DOHH2 (cell line): Measurements from ENCODE around the gene KIF16B.
"Not testable (repeated sequence)": the region's sequence is repeated elsewhere in the genome, so short reads cannot be mapped to it uniquely, and the experiment has no call there.

Experiments used
- H3F3A ChIP-seq: fragments of 200-600 bp; sonication (generic), shearing (Covaris generic); 2 replicates; pipeline ENCODE4 v1.6.0; 2016; ENCODE audit warnings: antibody characterized with exemption, mild to moderate bottlenecking; ENCODE audit not compliant: control insufficient read depth, insufficient read depth
- H3K27ac ChIP-seq: fragments of 200-600 bp; sonication (generic); 2 replicates; pipeline ENCODE4 v1.5.1; 2014; ENCODE audit warnings: low read depth, mild to moderate bottlenecking, low read length, moderate library complexity
- H3K27me3 ChIP-seq: fragments of 200-600 bp; sonication (generic); 2 replicates; pipeline ENCODE4 v1.6.1; 2014; ENCODE audit warnings: mild to moderate bottlenecking, low read length, mixed read lengths; ENCODE audit not compliant: control insufficient read depth
- H3K36me3 ChIP-seq: fragments of 200-600 bp; sonication (generic); 2 replicates; pipeline ENCODE4 v1.6.1; 2014; ENCODE audit warnings: mild to moderate bottlenecking, low read length, moderate library complexity, mixed read lengths; ENCODE audit not compliant: control insufficient read depth
- H3K4me1 ChIP-seq: fragments of 200-600 bp; sonication (generic); 2 replicates; pipeline ENCODE4 v1.6.1; 2014; ENCODE audit warnings: mild to moderate bottlenecking, low read length, mixed read lengths; ENCODE audit not compliant: control insufficient read depth
- H3K4me2 ChIP-seq: fragments of 200-600 bp; sonication (generic); 2 replicates; pipeline ENCODE4 v1.6.0; 2014; ENCODE audit warnings: mild to moderate bottlenecking, low read length, moderate library complexity
- H3K4me3 ChIP-seq: fragments of 200-600 bp; sonication (generic); 2 replicates; pipeline ENCODE4 v1.5.1; 2014; ENCODE audit warnings: mild to moderate bottlenecking, low read length, mixed read lengths
- H3K79me2 ChIP-seq: fragments of 200-600 bp; sonication (generic); 2 replicates; pipeline ENCODE4 v1.6.1; 2014; ENCODE audit warnings: mild to moderate bottlenecking, low read length, mixed read lengths; ENCODE audit not compliant: control insufficient read depth
- H3K9me2 ChIP-seq: fragments of 200-600 bp; sonication (generic); replicated peaks from 2 replicates; pipeline ENCODE4 v1.6.1; 2014; ENCODE audit warnings: mild to moderate bottlenecking, low read length, mixed read lengths; ENCODE audit not compliant: control insufficient read depth
- H3K9me3 ChIP-seq: fragments of 200-600 bp; sonication (generic); 2 replicates; pipeline ENCODE4 v1.6.1; 2014; ENCODE audit warnings: antibody characterized with exemption, low read length, mixed read lengths; ENCODE audit not compliant: control insufficient read depth, insufficient read depth
- H4K20me1 ChIP-seq: fragments of 200-600 bp; sonication (generic); 2 replicates; pipeline ENCODE4 v1.6.0; 2014; ENCODE audit warnings: low read depth, mild to moderate bottlenecking, antibody characterized with exemption, low read length, moderate library complexity; ENCODE audit not compliant: control insufficient read depth, insufficient read depth
- CTCF ChIP-seq: fragments of 200-600 bp; sonication (generic); IDR thresholded peaks from one replicate; pipeline ENCODE4 v1.5.1; 2014; ENCODE audit warnings: antibody characterized with exemption, mild to moderate bottlenecking, low read depth, low read length; ENCODE audit not compliant: poor library complexity, severe bottlenecking
- EZH2phosphoT487 ChIP-seq: fragments of 200-600 bp; sonication (generic); IDR thresholded peaks from 2 replicates; pipeline ENCODE4 v1.6.1; 2017; ENCODE audit warnings: borderline replicate concordance, mild to moderate bottlenecking, antibody characterized with exemption, low read length, moderate library complexity, mixed read lengths

KIF16B gene

GRCh38 chr20:16260911-16261310 is 312.3 kb downstream of the KIF16B start:
- H3K79me2 ChIP-seq = no peaks in the 10 kb centered on the region
- TF ChIP-seq CTCF (no peak), EZH2phosphoT487 (no peak)
- 0 out of 2 replicates have a peak, but pooled peaks cover 3% of the 10 kb centered on the region for H3K4me1 ChIP-seq
- no peaks in the 10 kb centered on the region for H3K36me3 ChIP-seq
- H4K20me1 ChIP-seq = no peaks in the 10 kb centered on the region
- H3K27ac ChIP-seq = no peak overlapping the region
- H3K9me2 ChIP-seq = no peaks in the 10 kb centered on the region
- no peaks in the 10 kb centered on the region for H3K27me3 ChIP-seq
- no peaks in the 10 kb centered on the region for H3F3A ChIP-seq
- H3K9me3 ChIP-seq = no peaks in the 10 kb centered on the region; the same call in 1 of the 2 replicates
- no peak overlapping the region for H3K4me3 ChIP-seq
- no peak overlapping the region for H3K4me2 ChIP-seq

GRCh38 chr20:16260133-16260532 is 313.1 kb downstream of the KIF16B start:
- H3K4me1 ChIP-seq, H4K20me1 ChIP-seq, H3K27me3 ChIP-seq, H3K9me3 ChIP-seq, H3F3A ChIP-seq, H3K79me2 ChIP-seq, H3K36me3 ChIP-seq, H3K27ac ChIP-seq, H3K4me2 ChIP-seq, H3K9me2 ChIP-seq, H3K4me3 ChIP-seq: not testable (repeated sequence)

- no peak overlapping the region for H3K4me3 ChIP-seq
- no peak overlapping the region for H3K27ac ChIP-seq
- H3K4me1 ChIP-seq = 0 out of 2 replicates have a peak, but pooled peaks cover 3% of the 10 kb centered on the region
- H3K4me2 ChIP-seq = no peak overlapping the region
- no peaks in the 10 kb centered on the region for H3K27me3 ChIP-seq
- H3F3A ChIP-seq = no peaks in the 10 kb centered on the region
- H3K9me3 ChIP-seq = no peaks in the 10 kb centered on the region
- TF ChIP-seq EZH2phosphoT487 (no peak), CTCF (no peak)
- H3K79me2 ChIP-seq = no peaks in the 10 kb centered on the region
- no peaks in the 10 kb centered on the region for H3K36me3 ChIP-seq
- no peaks in the 10 kb centered on the region for H4K20me1 ChIP-seq
- H3K9me2 ChIP-seq = no peaks in the 10 kb centered on the region
Measured at GRCh38 chr20:16258766-16259165, 314.5 kb downstream of the KIF16B start.

- Histone ChIP-seq H3K4me2 (no peak overlapping the region), H3K36me3 (no peaks in the 10 kb centered on the region), H3K9me2 (no peaks in the 10 kb centered on the region), H3K27me3 (no peaks in the 10 kb centered on the region), H4K20me1 (no peaks in the 10 kb centered on the region), H3F3A (no peaks in the 10 kb centered on the region), H3K4me1 (no peaks in the 10 kb centered on the region), H3K4me3 (no peak overlapping the region), H3K9me3 (no peaks in the 10 kb centered on the region), H3K27ac (no peak overlapping the region), H3K79me2 (no peaks in the 10 kb centered on the region)
- TF ChIP-seq EZH2phosphoT487 (no peak), CTCF (no peak)
Measured at GRCh38 chr20:16257813-16258430, 315.3 kb downstream of the KIF16B start.
